ENCODE results near the gene RAB6B. TPM values are rescaled to one million over a fixed set of nuclear protein-coding genes. Genes with fewer than 3 reads are reported as not detected.

The RAB6B gene
- polyA plus RNA-seq, 4 donors = 0.27 to 7.5 (median 0.77) TPM; not detected in 1

DNA sequence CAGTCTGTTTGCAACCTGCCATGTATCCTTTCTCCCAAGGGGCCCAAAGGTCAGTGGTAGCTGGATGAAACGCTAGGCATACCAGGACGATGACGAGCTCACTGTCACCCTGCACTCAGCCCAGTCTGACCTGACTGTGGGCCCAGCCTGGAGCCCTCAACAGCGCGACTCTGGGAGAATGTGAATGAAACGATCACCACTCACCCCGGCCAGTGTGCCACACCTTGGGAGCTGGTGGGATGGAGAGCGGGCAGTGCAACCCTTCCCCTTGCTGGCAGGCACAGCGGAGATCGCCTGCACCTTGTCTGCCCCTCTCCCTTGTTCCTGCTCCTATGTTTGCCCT is 62.9 kb downstream of the RAB6B start:
- no peaks in the 10 kb centered on the region for H3K9me3 ChIP-seq (ENCODE audit: control insufficient read depth in 2 of 2, insufficient read depth in 1 of 2, low read depth in 1 of 2, low read length in 1 of 2)
- H3K27ac ChIP-seq (ENCODE audit: low read depth in 1 of 3, low read length in 2 of 3) = no peak overlapping the region
- H3K4me1 ChIP-seq (ENCODE audit: control insufficient read depth in 3 of 3, insufficient read depth in 2 of 3, low read depth in 1 of 3, low read length in 2 of 3) = no peaks in the 10 kb centered on the region
- DNase-seq (no peak), FAIRE-seq (no peak)
- H3K36me3 ChIP-seq (ENCODE audit: control insufficient read depth in 3 of 3, insufficient read depth in 2 of 3, low read depth in 1 of 3, low read length in 3 of 3) = peaks cover 0 to 2% (median 0%) of the 10 kb centered on the region in 3 donors
- WGBS, 3 donors = 88 to 92% (median 91%) methylated on average over 9 to 10 of the region's 10 CpGs
- H3K27me3 ChIP-seq (ENCODE audit: control insufficient read depth in 3 of 3, insufficient read depth in 3 of 3, low read length in 3 of 3) = peaks cover 0 to 3% (median 0%) of the 10 kb centered on the region in 3 donors
- H3K4me3 ChIP-seq (ENCODE audit: low read depth in 1 of 3, low read length in 3 of 3) = no peak overlapping the region

DNA sequence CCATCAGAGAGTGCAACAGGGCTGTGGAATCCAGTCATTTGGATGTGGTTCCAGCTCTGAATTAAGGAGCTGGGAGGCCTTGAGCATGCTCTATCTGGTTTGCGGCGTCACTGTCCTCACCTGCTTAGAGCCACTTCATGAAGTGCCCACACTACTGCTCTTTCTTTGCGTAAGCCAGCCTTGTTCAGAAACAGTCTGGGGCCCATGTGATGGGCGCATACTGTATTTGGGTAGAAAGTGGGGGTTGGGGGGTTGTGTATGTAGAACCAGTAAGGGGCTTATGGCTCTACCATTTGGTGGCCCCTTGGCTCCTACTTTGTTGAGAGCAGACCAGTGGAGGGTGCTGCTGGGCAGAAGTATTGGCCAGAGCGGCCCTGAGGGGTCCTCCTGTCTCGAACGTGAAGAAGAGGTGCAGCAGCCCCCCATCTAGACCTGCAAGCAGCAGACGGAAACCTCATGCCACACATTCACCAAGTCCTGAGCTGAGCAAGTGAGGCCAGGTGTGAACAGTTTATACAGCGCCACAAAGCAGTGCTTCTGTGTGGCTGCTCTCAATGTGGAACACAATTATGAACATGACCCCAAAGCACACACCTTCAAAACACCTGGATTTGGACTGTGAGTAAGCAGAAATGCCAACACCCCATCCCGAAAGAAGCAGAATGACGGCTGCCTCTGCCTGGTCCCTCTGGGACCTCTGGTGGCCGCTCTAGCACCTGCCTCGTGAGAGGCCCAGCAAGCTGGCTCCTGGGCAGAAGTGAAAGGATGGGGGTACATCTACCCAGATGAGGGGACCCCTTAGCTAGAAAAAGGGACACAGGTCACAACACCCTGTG is 63.5 kb downstream of the RAB6B start:
- WGBS, 3 donors = 71 to 80% (median 78%) methylated on average over 13 of the region's 13 CpGs
- no peak for DNase-seq
- H3K36me3 ChIP-seq (ENCODE audit: control insufficient read depth in 3 of 3, insufficient read depth in 2 of 3, low read depth in 1 of 3, low read length in 3 of 3) = peaks cover 0 to 2% (median 0%) of the 10 kb centered on the region in 3 donors
- H3K4me3 ChIP-seq (ENCODE audit: low read depth in 1 of 3, low read length in 3 of 3) = no peak overlapping the region
- H3K27ac ChIP-seq (ENCODE audit: low read depth in 1 of 3, low read length in 2 of 3) = no peak overlapping the region
- no peak for FAIRE-seq
- no peaks in the 10 kb centered on the region for H3K9me3 ChIP-seq (ENCODE audit: control insufficient read depth in 2 of 2, insufficient read depth in 1 of 2, low read depth in 1 of 2, low read length in 1 of 2)
- H3K4me1 ChIP-seq (ENCODE audit: control insufficient read depth in 3 of 3, insufficient read depth in 2 of 3, low read depth in 1 of 3, low read length in 2 of 3) = no peaks in the 10 kb centered on the region
- peaks cover 0 to 3% (median 0%) of the 10 kb centered on the region in 3 donors for H3K27me3 ChIP-seq (ENCODE audit: control insufficient read depth in 3 of 3, insufficient read depth in 3 of 3, low read length in 3 of 3)

DNA sequence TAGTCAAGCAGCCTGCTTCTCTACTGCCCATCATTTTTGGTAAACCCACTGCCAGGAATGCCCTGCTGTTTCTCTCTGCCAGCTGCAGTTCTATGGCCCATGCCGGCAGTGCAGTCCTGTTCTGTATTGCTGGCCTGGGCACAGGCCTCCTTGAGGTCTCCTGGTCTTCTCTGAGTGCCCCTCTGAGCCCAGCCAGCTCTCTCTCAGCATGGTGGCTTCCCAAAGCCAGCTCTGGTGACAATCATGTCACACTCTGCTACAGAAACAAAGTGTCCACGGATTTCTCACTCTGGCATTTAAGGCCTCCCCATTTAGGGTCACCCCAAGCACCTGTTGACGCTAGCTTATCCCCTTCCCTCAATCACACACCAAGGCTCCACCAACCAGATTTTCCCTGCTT is 65.6 kb downstream of the RAB6B start:
- no peaks in the 10 kb centered on the region for H3K4me1 ChIP-seq (ENCODE audit: control insufficient read depth in 3 of 3, insufficient read depth in 2 of 3, low read depth in 1 of 3, low read length in 2 of 3)
- DNase-seq = no peak
- 87 to 95% (median 88%) methylated on average over 3 of the region's 3 CpGs for WGBS, 3 donors
- no peak overlapping the region for H3K4me3 ChIP-seq (ENCODE audit: low read depth in 1 of 3, low read length in 3 of 3)
- H3K9me3 ChIP-seq (ENCODE audit: control insufficient read depth in 2 of 2, insufficient read depth in 1 of 2, low read depth in 1 of 2, low read length in 1 of 2) = no peaks in the 10 kb centered on the region
- no peak overlapping the region for H3K27ac ChIP-seq (ENCODE audit: low read depth in 1 of 3, low read length in 2 of 3)
- H3K36me3 ChIP-seq (ENCODE audit: control insufficient read depth in 3 of 3, insufficient read depth in 2 of 3, low read depth in 1 of 3, low read length in 3 of 3) = peaks cover 0 to 4% (median 0%) of the 10 kb centered on the region in 3 donors
- peaks cover 0 to 3% (median 0%) of the 10 kb centered on the region in 3 donors for H3K27me3 ChIP-seq (ENCODE audit: control insufficient read depth in 3 of 3, insufficient read depth in 3 of 3, low read length in 3 of 3)
- no peak for FAIRE-seq

DNA sequence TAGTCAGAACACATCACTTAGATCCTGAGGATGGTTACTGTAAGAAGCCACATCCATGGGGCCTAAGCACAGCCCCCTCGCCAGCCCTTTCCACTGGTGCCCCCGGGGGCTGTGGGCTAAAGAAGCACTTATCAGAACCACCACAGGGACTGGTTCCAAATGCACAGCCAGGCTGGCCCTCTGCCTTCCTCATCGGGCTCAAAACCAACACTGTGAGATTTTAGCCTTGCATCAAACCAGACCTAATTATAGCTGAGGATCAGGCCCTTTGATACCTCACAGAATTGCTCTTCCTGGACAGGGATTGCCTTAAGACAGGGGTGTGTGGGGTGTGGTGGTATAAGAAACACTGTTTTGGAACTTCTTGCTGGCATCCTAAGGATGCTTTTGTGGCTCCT is 66.4 kb downstream of the RAB6B start:
- 78 to 85% (median 81%) methylated on average over 3 of the region's 3 CpGs for WGBS, 3 donors

DNA sequence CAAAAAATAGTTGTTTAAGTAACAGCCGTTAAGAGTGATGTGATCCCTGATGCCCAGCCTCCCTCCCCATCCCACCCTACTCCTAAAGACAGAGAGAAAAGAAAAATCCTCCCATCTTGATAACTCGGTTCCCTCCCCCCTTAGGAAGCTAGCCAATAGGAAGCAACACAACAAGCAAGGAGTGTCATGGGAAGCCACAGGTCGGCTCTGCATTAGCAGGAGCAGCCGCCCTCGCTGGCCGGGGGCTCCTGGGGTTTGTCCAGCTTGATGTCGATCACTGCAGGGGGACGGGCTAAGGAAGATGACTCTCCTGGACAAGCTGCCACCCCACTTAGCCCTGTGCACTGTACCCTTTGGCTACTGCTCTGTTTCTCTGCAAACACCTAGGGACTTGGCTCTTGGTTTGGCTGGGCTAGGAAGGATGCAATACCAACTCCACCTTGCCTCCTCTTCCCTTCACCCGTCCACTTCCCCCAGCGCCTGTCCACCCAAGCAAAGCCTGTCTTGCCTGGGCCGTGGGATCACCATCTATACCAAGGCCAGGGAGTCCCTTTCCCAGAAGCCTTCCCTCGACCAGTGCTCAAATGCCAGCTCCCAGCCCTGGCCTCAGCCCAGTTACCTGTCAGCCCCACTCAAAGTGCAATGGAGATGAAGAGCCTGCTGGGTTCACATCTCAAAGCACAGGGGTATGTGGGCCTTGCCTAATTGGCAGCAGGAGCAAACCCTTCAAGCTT is 66.9 kb downstream of the RAB6B start:
- no peak overlapping the region for H3K4me3 ChIP-seq (ENCODE audit: low read depth in 1 of 3, low read length in 3 of 3)
- no peaks in the 10 kb centered on the region for H3K9me3 ChIP-seq (ENCODE audit: control insufficient read depth in 2 of 2, insufficient read depth in 1 of 2, low read depth in 1 of 2, low read length in 1 of 2)
- H3K27me3 ChIP-seq (ENCODE audit: control insufficient read depth in 3 of 3, insufficient read depth in 3 of 3, low read length in 3 of 3) = peaks cover 0 to 3% (median 0%) of the 10 kb centered on the region in 3 donors
- no peaks in the 10 kb centered on the region for H3K4me1 ChIP-seq (ENCODE audit: control insufficient read depth in 3 of 3, insufficient read depth in 2 of 3, low read depth in 1 of 3, low read length in 2 of 3)
- 64 to 80% (median 72%) methylated on average over 12 of the region's 12 CpGs for WGBS, 3 donors
- no peak for DNase-seq
- no peak overlapping the region for H3K27ac ChIP-seq (ENCODE audit: low read depth in 1 of 3, low read length in 2 of 3)
- FAIRE-seq = no peak
- peaks cover 0 to 11% (median 0%) of the 10 kb centered on the region in 3 donors for H3K36me3 ChIP-seq (ENCODE audit: control insufficient read depth in 3 of 3, insufficient read depth in 2 of 3, low read depth in 1 of 3, low read length in 3 of 3)

More for the DNA sequence above, 66.4 kb downstream of the RAB6B start:
- Histone ChIP-seq H3K27ac (ENCODE audit: low read depth in 1 of 3, low read length in 2 of 3) (no peak overlapping the region), H3K36me3 (ENCODE audit: control insufficient read depth in 3 of 3, insufficient read depth in 2 of 3, low read depth in 1 of 3, low read length in 3 of 3) (peaks cover 0 to 7% (median 0%) of the 10 kb centered on the region in 3 donors), H3K9me3 (ENCODE audit: control insufficient read depth in 2 of 2, insufficient read depth in 1 of 2, low read depth in 1 of 2, low read length in 1 of 2) (no peaks in the 10 kb centered on the region), H3K4me3 (ENCODE audit: low read depth in 1 of 3, low read length in 3 of 3) (no peak overlapping the region), H3K27me3 (ENCODE audit: control insufficient read depth in 3 of 3, insufficient read depth in 3 of 3, low read length in 3 of 3) (peaks cover 0 to 3% (median 0%) of the 10 kb centered on the region in 3 donors), H3K4me1 (ENCODE audit: control insufficient read depth in 3 of 3, insufficient read depth in 2 of 3, low read depth in 1 of 3, low read length in 2 of 3) (no peaks in the 10 kb centered on the region)
- no peak for FAIRE-seq
- no peak for DNase-seq

DNA sequence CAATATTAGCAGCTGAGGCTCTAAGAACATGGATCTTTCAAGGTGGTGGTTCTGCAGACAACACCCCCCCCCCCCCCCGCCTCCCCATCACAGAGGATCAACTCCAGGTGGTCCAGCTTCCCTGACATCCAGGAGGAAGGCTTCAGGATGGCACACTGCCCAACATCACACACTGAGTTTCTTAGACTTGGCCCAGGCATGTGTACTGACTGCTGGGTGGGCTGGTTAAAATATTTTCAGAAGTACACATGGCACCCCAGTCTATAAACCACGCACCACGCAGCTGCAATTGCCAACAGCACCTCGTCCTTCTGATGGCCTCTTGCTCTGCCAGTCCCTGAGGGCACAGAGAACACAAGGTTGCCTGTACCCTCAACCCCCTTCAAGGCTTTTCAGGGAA is 68.0 kb downstream of the RAB6B start:
- no peak overlapping the region for H3K27ac ChIP-seq (ENCODE audit: low read depth in 1 of 3, low read length in 2 of 3)

DNA sequence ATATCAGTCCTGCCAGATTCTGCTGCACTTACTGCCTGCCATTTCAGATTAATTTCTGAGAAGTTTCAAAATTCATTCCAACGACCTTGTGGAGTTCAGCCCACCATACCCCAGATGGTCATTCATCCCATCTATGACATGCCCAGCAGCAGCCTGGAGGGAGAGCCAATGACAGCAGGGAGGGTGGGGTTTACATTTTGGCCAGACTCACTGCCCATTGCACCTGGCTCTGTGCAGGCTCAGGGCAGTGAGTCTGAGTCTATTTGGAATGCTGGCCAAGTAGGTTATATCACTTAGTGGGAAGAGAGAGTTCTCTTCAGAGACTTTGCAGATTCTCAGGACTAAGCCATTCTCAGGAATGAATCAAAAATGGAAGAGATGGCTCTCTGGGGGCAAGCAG is 68.5 kb downstream of the RAB6B start:
- Histone ChIP-seq H3K9me3 (ENCODE audit: control insufficient read depth in 2 of 2, insufficient read depth in 1 of 2, low read depth in 1 of 2, low read length in 1 of 2) (no peaks in the 10 kb centered on the region), H3K4me1 (ENCODE audit: control insufficient read depth in 3 of 3, insufficient read depth in 2 of 3, low read depth in 1 of 3, low read length in 2 of 3) (no peaks in the 10 kb centered on the region), H3K27ac (ENCODE audit: low read depth in 1 of 3, low read length in 2 of 3) (no peak overlapping the region), H3K36me3 (ENCODE audit: control insufficient read depth in 3 of 3, insufficient read depth in 2 of 3, low read depth in 1 of 3, low read length in 3 of 3) (peaks cover 0 to 24% (median 0%) of the 10 kb centered on the region in 3 donors), H3K27me3 (ENCODE audit: control insufficient read depth in 3 of 3, insufficient read depth in 3 of 3, low read length in 3 of 3) (peaks cover 0 to 3% (median 0%) of the 10 kb centered on the region in 3 donors), H3K4me3 (ENCODE audit: low read depth in 1 of 3, low read length in 3 of 3) (no peak overlapping the region)
- no peak for FAIRE-seq
- 47 to 57% (median 50%) methylated on average over 1 of the region's 1 CpG for WGBS, 3 donors
- no peak for DNase-seq

More for the DNA sequence above, 68.0 kb downstream of the RAB6B start:
- no peaks in the 10 kb centered on the region for H3K9me3 ChIP-seq (ENCODE audit: control insufficient read depth in 2 of 2, insufficient read depth in 1 of 2, low read depth in 1 of 2, low read length in 1 of 2)
- 77 to 81% (median 79%) methylated on average over 4 of the region's 4 CpGs for WGBS, 3 donors
- FAIRE-seq (no peak), DNase-seq (no peak)
- peaks cover 0 to 3% (median 0%) of the 10 kb centered on the region in 3 donors for H3K27me3 ChIP-seq (ENCODE audit: control insufficient read depth in 3 of 3, insufficient read depth in 3 of 3, low read length in 3 of 3)
- H3K4me3 ChIP-seq (ENCODE audit: low read depth in 1 of 3, low read length in 3 of 3) = no peak overlapping the region
- H3K36me3 ChIP-seq (ENCODE audit: control insufficient read depth in 3 of 3, insufficient read depth in 2 of 3, low read depth in 1 of 3, low read length in 3 of 3) = peaks cover 0 to 19% (median 0%) of the 10 kb centered on the region in 3 donors
- H3K4me1 ChIP-seq (ENCODE audit: control insufficient read depth in 3 of 3, insufficient read depth in 2 of 3, low read depth in 1 of 3, low read length in 2 of 3) = no peaks in the 10 kb centered on the region

DNA sequence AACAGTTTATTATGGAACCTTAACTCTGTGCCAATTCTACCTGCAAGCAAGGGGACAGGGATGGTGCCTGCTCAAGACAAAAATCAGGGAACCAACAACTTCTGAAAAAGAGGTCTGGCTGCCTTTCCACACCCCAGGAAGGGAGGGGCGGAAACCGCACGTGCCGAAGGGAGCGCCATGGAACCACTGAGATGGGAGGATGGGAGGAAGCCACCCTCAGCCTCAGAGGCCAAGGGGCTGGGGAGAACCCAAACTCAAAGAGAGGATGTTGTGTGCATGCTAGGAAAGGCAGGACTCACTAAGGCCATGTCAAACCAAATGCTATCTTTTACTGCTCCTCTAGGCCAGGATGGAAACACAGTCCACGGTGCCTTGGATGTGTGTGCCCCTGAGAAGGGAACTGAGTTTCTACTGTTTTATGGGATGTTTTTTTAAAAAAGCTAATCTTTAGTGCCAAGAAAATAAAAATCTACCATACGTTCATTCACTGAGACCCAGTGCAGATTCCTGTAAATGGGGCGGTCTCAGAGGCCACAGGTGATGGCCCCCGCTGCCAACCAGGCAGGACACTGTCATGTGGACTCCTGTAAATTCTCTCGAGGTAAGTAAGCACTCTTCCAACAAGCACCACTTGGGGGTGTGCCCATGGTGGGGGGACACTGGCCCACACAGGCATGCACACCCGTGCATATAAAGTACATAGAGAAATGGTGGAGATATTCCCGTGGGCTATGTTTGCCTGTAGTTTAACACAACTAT is 69.5 kb downstream of the RAB6B start:
- Histone ChIP-seq H3K4me1 (ENCODE audit: control insufficient read depth in 3 of 3, insufficient read depth in 2 of 3, low read depth in 1 of 3, low read length in 2 of 3) (no peaks in the 10 kb centered on the region), H3K27me3 (ENCODE audit: control insufficient read depth in 3 of 3, insufficient read depth in 3 of 3, low read length in 3 of 3) (peaks cover 0 to 3% (median 0%) of the 10 kb centered on the region in 3 donors), H3K4me3 (ENCODE audit: low read depth in 1 of 3, low read length in 3 of 3) (no peak overlapping the region), H3K9me3 (ENCODE audit: control insufficient read depth in 2 of 2, insufficient read depth in 1 of 2, low read depth in 1 of 2, low read length in 1 of 2) (no peaks in the 10 kb centered on the region), H3K36me3 (ENCODE audit: control insufficient read depth in 3 of 3, insufficient read depth in 2 of 3, low read depth in 1 of 3, low read length in 3 of 3) (peaks cover 2 to 30% (median 6%) of the 10 kb centered on the region in 3 donors), H3K27ac (ENCODE audit: low read depth in 1 of 3, low read length in 2 of 3) (no peak overlapping the region)
- no peak for FAIRE-seq
- WGBS, 3 donors = 87 to 91% (median 91%) methylated on average over 12 of the region's 12 CpGs
- DNase-seq = no peak

Measured in small intestine (tissue), 7 donors.